ENCODE data around the gene CABS1.

GRCh38 chr4:70298051-70298450 is 36.7 kb upstream of the CABS1 start:
- TF ChIP-seq CTCF (IDR thresholded peaks at IDR 0.05; ENCODE audit: low read depth, low read length), result no peak
- no peak for TF ChIP-seq MAX (IDR thresholded peaks at IDR 0.05; ENCODE audit: low read depth, low read length)
- TF ChIP-seq POLR2A (IDR thresholded peaks at IDR 0.05; ENCODE audit: extremely low read depth, insufficient read length), result no peak
- TF ChIP-seq MYC (IDR thresholded peaks at IDR 0.05; ENCODE audit: low read depth, low read length), result no peak
